ENCODE measurements around the gene GLI3.

GLI3 gene

GRCh38 chr7:41928781-41929180 lies 308.2 kb downstream of the GLI3 start:
- DNase-seq (ENCODE audit: low spot score), result no peak

GRCh38 chr7:41928166-41928565 lies 308.8 kb downstream of the GLI3 start:
- no peak for DNase-seq (ENCODE audit: low spot score)

GRCh38 chr7:41927380-41927779 lies 309.6 kb downstream of the GLI3 start:
- no peak for DNase-seq (ENCODE audit: low spot score)

GRCh38 chr7:41925946-41926345 lies 311.1 kb downstream of the GLI3 start:
- DNase-seq (ENCODE audit: low spot score), result no peak

- DNase-seq (ENCODE audit: low spot score), result no peak
These were observed 312.2 kb downstream of the GLI3 start for GRCh38 chr7:41924796-41925195.

GRCh38 chr7:41922373-41922772 lies 314.6 kb downstream of the GLI3 start:
- no peak for DNase-seq (ENCODE audit: low spot score)

GRCh38 chr7:41921453-41921981 lies 315.5 kb downstream of the GLI3 start:
- DNase-seq (ENCODE audit: low spot score), result no peak

- no peak for DNase-seq (ENCODE audit: low spot score)
These were observed 318.4 kb downstream of the GLI3 start for GRCh38 chr7:41918597-41918996.

- peak; percentile 90 for DNase-seq (ENCODE audit: low spot score)
These were observed 320.5 kb downstream of the GLI3 start for GRCh38 chr7:41916450-41916927.

- no peak for DNase-seq (ENCODE audit: low spot score)
These were observed 321.1 kb downstream of the GLI3 start for GRCh38 chr7:41915871-41916270.

- no peak for DNase-seq (ENCODE audit: low spot score)
These were observed 324.0 kb downstream of the GLI3 start for GRCh38 chr7:41912851-41913567.

- DNase-seq (ENCODE audit: low spot score), result no peak
These were observed 324.6 kb downstream of the GLI3 start for GRCh38 chr7:41912426-41912825.

GRCh38 chr7:41911792-41912191 lies 325.2 kb downstream of the GLI3 start:
- peak; percentile 76 for DNase-seq (ENCODE audit: low spot score)
